HepG2 (cell line): Measurements from ENCODE around the gene CETN2. TPM values are rescaled to one million over a fixed set of nuclear protein-coding genes. Genes with fewer than 3 reads are reported as not detected.

Experiments
- HMGA1 ChIP-seq: sonication (generic); formaldehyde crosslinking; conservative IDR thresholded peaks from 2 replicates; pipeline ENCODE4 v1.4.0; 2020; ENCODE audit warnings: missing genetic modification reagents
- MIER2 ChIP-seq: IDR thresholded peaks from 2 replicates; pipeline ENCODE4 v1.6.1; 2016; ENCODE audit warnings: missing biosample characterization, missing genetic modification reagents
- RFX1 ChIP-seq: fragments of 450-650 bp; IDR thresholded peaks from 2 replicates; pipeline ENCODE4 v1.6.1; 2017
- YEATS4 ChIP-seq: sonication (generic); formaldehyde crosslinking; IDR thresholded peaks from 2 replicates; pipeline ENCODE4 v1.4.0; 2020; ENCODE audit warnings: missing genetic modification reagents, borderline replicate concordance
- ZNF660 ChIP-seq: sonication (generic); formaldehyde crosslinking; IDR thresholded peaks from 2 replicates; pipeline ENCODE4 v1.5.1; 2020; ENCODE audit warnings: mild to moderate bottlenecking, low read depth, missing genetic modification reagents, borderline replicate concordance
- ZNF883 ChIP-seq: sonication (generic); formaldehyde crosslinking; IDR thresholded peaks from 2 replicates; pipeline ENCODE4 v1.5.1; 2020; ENCODE audit warnings: mild to moderate bottlenecking, missing genetic modification reagents; ENCODE audit errors: not compliant biosample characterization
- ZSCAN31 ChIP-seq: sonication (generic); formaldehyde crosslinking; IDR thresholded peaks from 2 replicates; pipeline ENCODE4 v1.5.0; 2020; ENCODE audit warnings: low read depth, mild to moderate bottlenecking, missing genetic modification reagents
- polyA plus RNA-seq, 8 experiments: library from polyadenylated mRNA; depleted of rRNA in 3 of 8; stranded (reverse) in 7 of 8; unstranded in 1 of 8; fragments of >200 nt; fragmentation: Illumina TruSeq in 4 of 8; extraction: Trizol in 4 of 8; gene quantifications; 2 replicates each; pipeline versions ENCODE4 v1.2.1 to v1.2.3, GENCODE V29; 2011 to 2016; ENCODE audit warnings: low read depth in 4 of 8, missing spikeins in 1 of 8, mixed read lengths in 1 of 8; ENCODE audit not compliant: insufficient read depth in 1 of 8
- total RNA-seq, 5 experiments: library from RNA; depleted of rRNA; stranded (reverse); fragments of >200 nt; fragmentation: Illumina TruSeq; extraction: Trizol; gene quantifications; 2 replicates each; pipeline ENCODE4 v1.2.3, GENCODE V29; 2016; ENCODE audit warnings: low read depth in 1 of 5
- TF ChIP-seq, protein P1 (sequence below): sonication (generic); formaldehyde crosslinking; IDR thresholded peaks from 2 replicates; pipeline ENCODE4 v1.9.0; 2021; ENCODE audit warnings: mild to moderate bottlenecking, missing genetic modification reagents
- TF ChIP-seq, protein P2 (sequence below): sonication (generic); formaldehyde crosslinking; IDR thresholded peaks from 2 replicates; pipeline ENCODE4 v1.5.1; 2020; ENCODE audit warnings: missing genetic modification reagents, mild to moderate bottlenecking, borderline replicate concordance
- TF ChIP-seq, protein P3 (sequence below): sonication (generic); formaldehyde crosslinking; IDR thresholded peaks from 2 replicates; pipeline ENCODE4 v1.4.0; 2020; ENCODE audit warnings: missing genetic modification reagents, borderline replicate concordance
- TF ChIP-seq, protein P4 (sequence below): sonication (generic); formaldehyde crosslinking; IDR thresholded peaks from 2 replicates; pipeline ENCODE4 v1.4.0; 2020; ENCODE audit warnings: missing genetic modification reagents
- TF ChIP-seq, protein P5 (sequence below): sonication (generic); formaldehyde crosslinking; IDR thresholded peaks from 2 replicates; pipeline ENCODE4 v1.4.0; 2020; ENCODE audit warnings: missing genetic modification reagents, borderline replicate concordance

The CETN2 gene
- total and polyA plus RNA-seq, 2 of the 13 experiments (the other 11 are each of a cell fraction or from before 2014, with no cell fraction given): 17.2 to 85.4 TPM

DNA sequence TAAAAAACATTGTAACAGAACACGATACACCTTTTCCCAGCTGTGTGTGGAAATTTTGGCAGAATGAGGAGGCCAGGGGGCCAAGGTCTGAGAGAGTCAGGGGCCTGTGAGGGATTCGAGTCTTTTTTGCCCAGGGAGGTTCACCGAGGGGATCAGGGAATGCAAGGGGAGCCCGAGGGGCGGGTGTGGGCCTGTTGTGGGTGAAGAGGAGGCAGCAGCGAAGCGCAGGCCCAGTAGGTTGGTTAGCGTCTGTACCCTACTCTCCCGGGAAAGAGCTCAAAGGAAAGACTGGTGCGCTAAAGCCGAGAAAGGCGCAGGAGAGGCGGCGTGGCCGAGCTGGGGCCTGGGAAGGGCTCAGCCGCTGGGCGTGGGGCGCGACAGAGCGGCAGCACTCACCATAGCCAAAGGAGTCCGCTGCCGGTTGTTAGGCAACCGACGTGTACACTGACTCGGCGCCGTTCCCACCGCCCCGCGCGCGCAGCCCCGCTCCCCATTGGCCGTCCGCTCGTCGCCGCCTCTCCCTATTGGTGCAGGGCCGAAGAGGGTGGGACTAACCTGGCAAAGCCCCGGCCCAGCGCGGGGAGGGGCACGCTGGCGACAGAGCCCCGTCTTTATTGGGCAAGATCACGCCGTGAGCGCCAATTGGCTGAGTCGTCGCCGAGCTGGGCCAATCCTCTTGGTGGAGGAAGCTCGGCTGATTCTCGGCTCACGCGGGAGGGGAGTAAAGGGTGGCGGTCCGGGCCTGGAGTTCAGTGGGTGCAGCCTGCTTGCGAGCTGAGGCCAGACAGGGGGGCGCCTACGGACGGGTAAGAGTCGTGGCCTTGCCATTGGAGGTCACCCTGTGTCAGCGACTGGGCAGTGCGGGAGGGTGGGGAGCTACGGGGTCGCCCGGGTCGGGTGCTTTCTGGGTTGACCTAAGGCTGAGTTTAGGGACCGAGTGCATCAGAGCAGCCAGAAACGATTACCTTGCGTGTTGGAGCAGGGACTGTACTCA is at the start of gene CETN2, which contains the start of gene NSDHL (continued):
- TF ChIP-seq, protein P1, sequence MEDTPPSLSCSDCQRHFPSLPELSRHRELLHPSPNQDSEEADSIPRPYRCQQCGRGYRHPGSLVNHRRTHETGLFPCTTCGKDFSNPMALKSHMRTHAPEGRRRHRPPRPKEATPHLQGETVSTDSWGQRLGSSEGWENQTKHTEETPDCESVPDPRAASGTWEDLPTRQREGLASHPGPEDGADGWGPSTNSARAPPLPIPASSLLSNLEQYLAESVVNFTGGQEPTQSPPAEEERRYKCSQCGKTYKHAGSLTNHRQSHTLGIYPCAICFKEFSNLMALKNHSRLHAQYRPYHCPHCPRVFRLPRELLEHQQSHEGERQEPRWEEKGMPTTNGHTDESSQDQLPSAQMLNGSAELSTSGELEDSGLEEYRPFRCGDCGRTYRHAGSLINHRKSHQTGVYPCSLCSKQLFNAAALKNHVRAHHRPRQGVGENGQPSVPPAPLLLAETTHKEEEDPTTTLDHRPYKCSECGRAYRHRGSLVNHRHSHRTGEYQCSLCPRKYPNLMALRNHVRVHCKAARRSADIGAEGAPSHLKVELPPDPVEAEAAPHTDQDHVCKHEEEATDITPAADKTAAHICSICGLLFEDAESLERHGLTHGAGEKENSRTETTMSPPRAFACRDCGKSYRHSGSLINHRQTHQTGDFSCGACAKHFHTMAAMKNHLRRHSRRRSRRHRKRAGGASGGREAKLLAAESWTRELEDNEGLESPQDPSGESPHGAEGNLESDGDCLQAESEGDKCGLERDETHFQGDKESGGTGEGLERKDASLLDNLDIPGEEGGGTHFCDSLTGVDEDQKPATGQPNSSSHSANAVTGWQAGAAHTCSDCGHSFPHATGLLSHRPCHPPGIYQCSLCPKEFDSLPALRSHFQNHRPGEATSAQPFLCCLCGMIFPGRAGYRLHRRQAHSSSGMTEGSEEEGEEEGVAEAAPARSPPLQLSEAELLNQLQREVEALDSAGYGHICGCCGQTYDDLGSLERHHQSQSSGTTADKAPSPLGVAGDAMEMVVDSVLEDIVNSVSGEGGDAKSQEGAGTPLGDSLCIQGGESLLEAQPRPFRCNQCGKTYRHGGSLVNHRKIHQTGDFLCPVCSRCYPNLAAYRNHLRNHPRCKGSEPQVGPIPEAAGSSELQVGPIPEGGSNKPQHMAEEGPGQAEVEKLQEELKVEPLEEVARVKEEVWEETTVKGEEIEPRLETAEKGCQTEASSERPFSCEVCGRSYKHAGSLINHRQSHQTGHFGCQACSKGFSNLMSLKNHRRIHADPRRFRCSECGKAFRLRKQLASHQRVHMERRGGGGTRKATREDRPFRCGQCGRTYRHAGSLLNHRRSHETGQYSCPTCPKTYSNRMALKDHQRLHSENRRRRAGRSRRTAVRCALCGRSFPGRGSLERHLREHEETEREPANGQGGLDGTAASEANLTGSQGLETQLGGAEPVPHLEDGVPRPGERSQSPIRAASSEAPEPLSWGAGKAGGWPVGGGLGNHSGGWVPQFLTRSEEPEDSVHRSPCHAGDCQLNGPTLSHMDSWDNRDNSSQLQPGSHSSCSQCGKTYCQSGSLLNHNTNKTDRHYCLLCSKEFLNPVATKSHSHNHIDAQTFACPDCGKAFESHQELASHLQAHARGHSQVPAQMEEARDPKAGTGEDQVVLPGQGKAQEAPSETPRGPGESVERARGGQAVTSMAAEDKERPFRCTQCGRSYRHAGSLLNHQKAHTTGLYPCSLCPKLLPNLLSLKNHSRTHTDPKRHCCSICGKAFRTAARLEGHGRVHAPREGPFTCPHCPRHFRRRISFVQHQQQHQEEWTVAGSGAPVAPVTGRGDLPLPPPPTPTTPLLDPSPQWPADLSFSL (CRISPR knock-in tag): no peak
- TF ChIP-seq RFX1: peak; percentile 71; the same call in 1 of the 2 replicates
- TF ChIP-seq, protein P2, sequence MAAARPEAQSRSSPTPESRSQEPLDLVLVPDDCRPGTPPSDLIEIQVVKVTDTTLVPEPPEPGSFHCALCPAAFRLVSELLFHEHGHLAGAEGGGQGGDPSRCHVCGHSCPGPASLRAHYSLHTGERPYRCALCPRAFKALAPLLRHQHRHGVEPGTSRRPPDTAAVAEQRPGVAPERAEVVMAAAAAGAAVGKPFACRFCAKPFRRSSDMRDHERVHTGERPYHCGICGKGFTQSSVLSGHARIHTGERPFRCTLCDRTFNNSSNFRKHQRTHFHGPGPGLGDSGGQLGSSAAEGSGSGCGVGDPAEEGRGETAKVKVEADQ: peak; percentile 37; the same call in 1 of the 2 replicates
- TF ChIP-seq, protein P3, sequence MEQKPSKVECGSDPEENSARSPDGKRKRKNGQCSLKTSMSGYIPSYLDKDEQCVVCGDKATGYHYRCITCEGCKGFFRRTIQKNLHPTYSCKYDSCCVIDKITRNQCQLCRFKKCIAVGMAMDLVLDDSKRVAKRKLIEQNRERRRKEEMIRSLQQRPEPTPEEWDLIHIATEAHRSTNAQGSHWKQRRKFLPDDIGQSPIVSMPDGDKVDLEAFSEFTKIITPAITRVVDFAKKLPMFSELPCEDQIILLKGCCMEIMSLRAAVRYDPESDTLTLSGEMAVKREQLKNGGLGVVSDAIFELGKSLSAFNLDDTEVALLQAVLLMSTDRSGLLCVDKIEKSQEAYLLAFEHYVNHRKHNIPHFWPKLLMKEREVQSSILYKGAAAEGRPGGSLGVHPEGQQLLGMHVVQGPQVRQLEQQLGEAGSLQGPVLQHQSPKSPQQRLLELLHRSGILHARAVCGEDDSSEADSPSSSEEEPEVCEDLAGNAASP: peak; percentile 38; the same call in 1 of the 2 replicates
- TF ChIP-seq, protein P4, sequence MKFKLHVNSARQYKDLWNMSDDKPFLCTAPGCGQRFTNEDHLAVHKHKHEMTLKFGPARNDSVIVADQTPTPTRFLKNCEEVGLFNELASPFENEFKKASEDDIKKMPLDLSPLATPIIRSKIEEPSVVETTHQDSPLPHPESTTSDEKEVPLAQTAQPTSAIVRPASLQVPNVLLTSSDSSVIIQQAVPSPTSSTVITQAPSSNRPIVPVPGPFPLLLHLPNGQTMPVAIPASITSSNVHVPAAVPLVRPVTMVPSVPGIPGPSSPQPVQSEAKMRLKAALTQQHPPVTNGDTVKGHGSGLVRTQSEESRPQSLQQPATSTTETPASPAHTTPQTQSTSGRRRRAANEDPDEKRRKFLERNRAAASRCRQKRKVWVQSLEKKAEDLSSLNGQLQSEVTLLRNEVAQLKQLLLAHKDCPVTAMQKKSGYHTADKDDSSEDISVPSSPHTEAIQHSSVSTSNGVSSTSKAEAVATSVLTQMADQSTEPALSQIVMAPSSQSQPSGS (CRISPR knock-in tag): no peak
- TF ChIP-seq, protein P5, sequence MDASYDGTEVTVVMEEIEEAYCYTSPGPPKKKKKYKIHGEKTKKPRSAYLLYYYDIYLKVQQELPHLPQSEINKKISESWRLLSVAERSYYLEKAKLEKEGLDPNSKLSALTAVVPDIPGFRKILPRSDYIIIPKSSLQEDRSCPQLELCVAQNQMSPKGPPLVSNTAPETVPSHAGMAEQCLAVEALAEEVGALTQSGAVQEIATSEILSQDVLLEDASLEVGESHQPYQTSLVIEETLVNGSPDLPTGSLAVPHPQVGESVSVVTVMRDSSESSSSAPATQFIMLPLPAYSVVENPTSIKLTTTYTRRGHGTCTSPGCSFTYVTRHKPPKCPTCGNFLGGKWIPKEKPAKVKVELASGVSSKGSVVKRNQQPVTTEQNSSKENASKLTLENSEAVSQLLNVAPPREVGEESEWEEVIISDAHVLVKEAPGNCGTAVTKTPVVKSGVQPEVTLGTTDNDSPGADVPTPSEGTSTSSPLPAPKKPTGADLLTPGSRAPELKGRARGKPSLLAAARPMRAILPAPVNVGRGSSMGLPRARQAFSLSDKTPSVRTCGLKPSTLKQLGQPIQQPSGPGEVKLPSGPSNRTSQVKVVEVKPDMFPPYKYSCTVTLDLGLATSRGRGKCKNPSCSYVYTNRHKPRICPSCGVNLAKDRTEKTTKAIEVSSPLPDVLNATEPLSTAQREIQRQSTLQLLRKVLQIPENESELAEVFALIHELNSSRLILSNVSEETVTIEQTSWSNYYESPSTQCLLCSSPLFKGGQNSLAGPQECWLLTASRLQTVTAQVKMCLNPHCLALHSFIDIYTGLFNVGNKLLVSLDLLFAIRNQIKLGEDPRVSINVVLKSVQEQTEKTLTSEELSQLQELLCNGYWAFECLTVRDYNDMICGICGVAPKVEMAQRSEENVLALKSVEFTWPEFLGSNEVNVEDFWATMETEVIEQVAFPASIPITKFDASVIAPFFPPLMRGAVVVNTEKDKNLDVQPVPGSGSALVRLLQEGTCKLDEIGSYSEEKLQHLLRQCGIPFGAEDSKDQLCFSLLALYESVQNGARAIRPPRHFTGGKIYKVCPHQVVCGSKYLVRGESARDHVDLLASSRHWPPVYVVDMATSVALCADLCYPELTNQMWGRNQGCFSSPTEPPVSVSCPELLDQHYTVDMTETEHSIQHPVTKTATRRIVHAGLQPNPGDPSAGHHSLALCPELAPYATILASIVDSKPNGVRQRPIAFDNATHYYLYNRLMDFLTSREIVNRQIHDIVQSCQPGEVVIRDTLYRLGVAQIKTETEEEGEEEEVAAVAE (CRISPR knock-in tag): peak; percentile 38; the same call in 1 of the 2 replicates
- TF ChIP-seq HMGA1 (CRISPR knock-in tag): no peak
- TF ChIP-seq ZNF883 (CRISPR knock-in tag): peak; percentile 22
- TF ChIP-seq MIER2 (CRISPR knock-in tag): no peak
- TF ChIP-seq ZNF660 (CRISPR knock-in tag): no peak
- peak; percentile 65; the same call in 1 of the 2 replicates for TF ChIP-seq YEATS4 (CRISPR knock-in tag)
- 0 out of 2 replicates have a peak, but pooled peaks have one; percentile 42 for TF ChIP-seq ZSCAN31 (CRISPR knock-in tag)
